Osteocyte (in vitro differentiated cells): Measurements from ENCODE around the gene TLR4. TPM values are rescaled to one million over a fixed set of nuclear protein-coding genes. Genes with fewer than 3 reads are reported as not detected.

Experiments
- DNase-seq: peaks from one replicate; pipeline ENCODE4 v3.0.0; 2021; ENCODE audit warnings: mixed read lengths; ENCODE audit not compliant: unreplicated experiment; ENCODE audit errors: extremely low spot score
- H3K27ac Mint-ChIP-seq: one replicate; pipeline ENCODE4 v1.8.0; 2021; ENCODE audit warnings: mild to moderate bottlenecking, mixed read lengths; ENCODE audit not compliant: unreplicated experiment
- H3K27me3 Mint-ChIP-seq: one replicate; pipeline ENCODE4 v1.8.0; 2021; ENCODE audit warnings: mixed read lengths; ENCODE audit not compliant: unreplicated experiment
- H3K36me3 Mint-ChIP-seq: one replicate; pipeline ENCODE4 v1.8.0; 2021; ENCODE audit warnings: mixed read lengths; ENCODE audit not compliant: unreplicated experiment
- H3K4me1 Mint-ChIP-seq: one replicate; pipeline ENCODE4 v1.8.0; 2021; ENCODE audit warnings: mixed read lengths; ENCODE audit not compliant: unreplicated experiment
- H3K4me3 Mint-ChIP-seq: one replicate; pipeline ENCODE4 v1.8.0; 2021; ENCODE audit warnings: mild to moderate bottlenecking, moderate library complexity, mixed read lengths; ENCODE audit not compliant: unreplicated experiment
- H3K9me3 Mint-ChIP-seq: one replicate; pipeline ENCODE4 v1.8.0; 2021; ENCODE audit warnings: mixed read lengths; ENCODE audit not compliant: unreplicated experiment
- CTCF ChIP-seq: fragments of 200-600 bp; sonication (generic); IDR thresholded peaks from 2 replicates; pipeline ENCODE4 v1.5.0; 2021; ENCODE audit warnings: antibody characterized with exemption, mild to moderate bottlenecking, moderate library complexity
- total RNA-seq: library from RNA; stranded (reverse); gene quantifications from 2 replicates; pipeline ENCODE4 v1.2.1, GENCODE V29; 2021

Gene TLR4
- total RNA-seq, 1 donor from 2014 or later, result 30.5 TPM

- no peaks in the 10 kb centered on the region for H3K36me3 Mint-ChIP-seq
- H3K4me1 Mint-ChIP-seq, result peaks cover 20% of the 10 kb centered on the region
- DNase-seq, result no peak
- no peak for TF ChIP-seq CTCF
- H3K27me3 Mint-ChIP-seq, result no peaks in the 10 kb centered on the region
- H3K27ac Mint-ChIP-seq, result no peak overlapping the region
- no peaks in the 10 kb centered on the region for H3K9me3 Mint-ChIP-seq
- no peak overlapping the region for H3K4me3 Mint-ChIP-seq
These were observed 59.1 kb downstream of the TLR4 start for GRCh38 chr9:117763314-117763713.

- TF ChIP-seq CTCF, result no peak
- Mint-ChIP-seq H3K27ac (peak overlapping the region; percentile 39), H3K4me3 (no peak overlapping the region), H3K27me3 (no peaks in the 10 kb centered on the region), H3K4me1 (peaks cover 19% of the 10 kb centered on the region), H3K36me3 (no peaks in the 10 kb centered on the region), H3K9me3 (peaks cover 9% of the 10 kb centered on the region)
- DNase-seq, result no peak
These were observed 64.7 kb downstream of the TLR4 start for GRCh38 chr9:117768750-117769395.

GRCh38 chr9:117771136-117771535 is 66.9 kb downstream of the TLR4 start:
- Mint-ChIP-seq H3K27me3 (no peaks in the 10 kb centered on the region), H3K36me3 (no peaks in the 10 kb centered on the region), H3K4me1 (peaks cover 16% of the 10 kb centered on the region), H3K27ac (no peak overlapping the region), H3K4me3 (no peak overlapping the region), H3K9me3 (peaks cover 12% of the 10 kb centered on the region)
- no peak for TF ChIP-seq CTCF
- no peak for DNase-seq

- Mint-ChIP-seq H3K27me3 (no peaks in the 10 kb centered on the region), H3K4me1 (peaks cover 16% of the 10 kb centered on the region), H3K36me3 (no peaks in the 10 kb centered on the region), H3K4me3 (no peak overlapping the region), H3K9me3 (peaks cover 12% of the 10 kb centered on the region), H3K27ac (peak overlapping the region; percentile 68)
- no peak for DNase-seq
- TF ChIP-seq CTCF, result no peak
These were observed 68.8 kb downstream of the TLR4 start for GRCh38 chr9:117772960-117773359.
